Kasumi-1 (cell line): ENCODE data around the gene LRRC7.

Experiments used
- DNase-seq, 2 experiments: peaks; one replicate each; lab custom pipeline; 2025; lab: John Stamatoyannopoulos, UW

Gene LRRC7

GRCh38 chr1:69976896-69977295 is 409.2 kb downstream of the LRRC7 start:
- DNase-seq = no peak

- no peak for DNase-seq
Measured at GRCh38 chr1:69982992-69983391, 415.3 kb downstream of the LRRC7 start.

GRCh38 chr1:69985376-69985775 is 417.7 kb downstream of the LRRC7 start:
- no peak for DNase-seq

GRCh38 chr1:69985901-69986439 is 418.2 kb downstream of the LRRC7 start:
- no peak for DNase-seq

GRCh38 chr1:69987881-69988280 is 420.2 kb downstream of the LRRC7 start:
- DNase-seq = no peak

- no peak for DNase-seq
Measured at GRCh38 chr1:69991644-69992043, 423.9 kb downstream of the LRRC7 start.

- DNase-seq = no peak
Measured at GRCh38 chr1:69992594-69992993, 424.9 kb downstream of the LRRC7 start.

GRCh38 chr1:69993810-69994209 is 426.1 kb downstream of the LRRC7 start:
- DNase-seq = no peak

GRCh38 chr1:69994241-69994640 is 426.5 kb downstream of the LRRC7 start:
- DNase-seq = no peak

GRCh38 chr1:69998847-69999246 is 431.1 kb downstream of the LRRC7 start:
- DNase-seq = no peak

GRCh38 chr1:70003211-70003908 is 435.6 kb downstream of the LRRC7 start:
- peak; percentile 65 to 71 for DNase-seq

- no peak for DNase-seq
Measured at GRCh38 chr1:70005386-70006034, 437.8 kb downstream of the LRRC7 start.

- DNase-seq = no peak
Measured at GRCh38 chr1:70008660-70009059, 440.9 kb downstream of the LRRC7 start.

GRCh38 chr1:70017770-70018169 is 450.0 kb downstream of the LRRC7 start:
- no peak for DNase-seq

GRCh38 chr1:70024272-70024671 is 456.6 kb downstream of the LRRC7 start:
- DNase-seq = no peak

- DNase-seq = no peak
Measured at GRCh38 chr1:70025052-70025451, 457.3 kb downstream of the LRRC7 start.

GRCh38 chr1:70025846-70026245 is 458.1 kb downstream of the LRRC7 start:
- DNase-seq = no peak

- no peak for DNase-seq
Measured at GRCh38 chr1:70033266-70033873, 465.6 kb downstream of the LRRC7 start.

- no peak for DNase-seq
Measured at GRCh38 chr1:70033936-70034335, 466.2 kb downstream of the LRRC7 start.

- DNase-seq = peak; percentile 57 to 83
Measured at GRCh38 chr1:70034403-70034802, 466.7 kb downstream of the LRRC7 start.

GRCh38 chr1:70038025-70038424 is 470.3 kb downstream of the LRRC7 start:
- no peak for DNase-seq

- DNase-seq = no peak
Measured at GRCh38 chr1:70039485-70039884, 471.8 kb downstream of the LRRC7 start.
